K562 (cell line): ENCODE results near the gene TXN. TPM values are rescaled to one million over a fixed set of nuclear protein-coding genes. Genes with fewer than 3 reads are reported as not detected.

ENCODE experiments used
- ATAC-seq: fragments of 200-7000 bp; cut with Tn5 transposase; 3 replicates; pipeline ENCODE4 v1.9.1; 2020; ENCODE audit warnings: moderate library complexity
- BruUV-seq: library from RNA; stranded (reverse); fragments of 400-500 nt; replicated peaks from 2 replicates; lab custom pipeline; 2021; lab: Mats Ljungman, UMichigan
- CTCF ChIA-PET: fragments of 300-600 bp; formaldehyde crosslinking; extraction: SDS; loops from one replicate; lab custom pipeline; 2021; ENCODE audit warnings: low intra/inter-chr PET ratio; lab: Yijun Ruan, JAX
- POLR2A ChIA-PET: fragments of 300-600, 350-650 bp; sonication (Branson Sonifier 250); formaldehyde crosslinking; extraction: SDS; loops from one replicate; lab custom pipeline; 2021; ENCODE audit warnings: antibody characterized with exemption, inconsistent platforms; lab: Yijun Ruan, JAX
- DNase-seq, 4 experiments: peaks; one replicate each; pipeline versions ENCODE4 v3.0.0 to v3.0.0-alpha.2; 2011 to 2018; ENCODE audit warnings: low spot score in 3 of 4, mixed read lengths in 3 of 4; ENCODE audit errors: extremely low read depth in 1 of 4
- FAIRE-seq: peaks from 2 replicates; lab custom pipeline; 2011; peaks lifted over from hg19 to GRCh38; lab: Jason Lieb, UNC
- H2AFZ ChIP-seq: 2 replicates; pipeline ENCODE4 v1.6.0; 2011; ENCODE audit warnings: low read depth, low read length, control low read depth, inconsistent platforms
- H3K27ac ChIP-seq: fragments of 200-600 bp; 3 replicates; pipeline ENCODE4 v1.8.0; 2011; ENCODE audit warnings: low read depth, mild to moderate bottlenecking, control low read depth, inconsistent platforms, low read length, moderate library complexity, mixed read lengths; ENCODE audit errors: extremely low read depth
- H3K27me3 ChIP-seq, 2 experiments: fragments of 300-600 bp in 1 of 2; 2 replicates in 1 of 2; 3 replicates in 1 of 2; pipeline versions ENCODE4 v1.6.0 to v1.8.0; 2011; ENCODE audit warnings: inconsistent platforms in 2 of 2, low read length in 2 of 2, mild to moderate bottlenecking in 1 of 2, mixed read lengths in 1 of 2, moderate library complexity in 1 of 2; ENCODE audit not compliant: control insufficient read depth in 2 of 2, insufficient read depth in 2 of 2
- H3K36me3 ChIP-seq: fragments of 300-600 bp; 3 replicates; pipeline ENCODE4 v1.8.0; 2011; ENCODE audit warnings: mild to moderate bottlenecking, low read length, inconsistent platforms; ENCODE audit not compliant: control insufficient read depth, insufficient read depth
- H3K4me1 ChIP-seq, 2 experiments: fragments of 200-600 bp in 1 of 2; replicated peaks in 1 of 2; 2 replicates in 1 of 2; 3 replicates in 1 of 2; pipeline versions ENCODE4 v1.5.1 to v1.8.0; 2011; ENCODE audit warnings: inconsistent platforms in 2 of 2, low read length in 2 of 2, mild to moderate bottlenecking in 1 of 2, mixed read lengths in 1 of 2, moderate library complexity in 1 of 2; ENCODE audit not compliant: control insufficient read depth in 2 of 2, insufficient read depth in 2 of 2
- H3K4me2 ChIP-seq: 2 replicates; pipeline ENCODE4 v1.6.1; 2011; ENCODE audit warnings: low read length, control low read depth, inconsistent platforms, mixed read lengths; ENCODE audit not compliant: insufficient read depth
- H3K4me3 ChIP-seq: fragments of 200-600 bp; sonication (generic), shearing (Covaris generic); 2 replicates; pipeline ENCODE4 v1.5.1; 2016; ENCODE audit warnings: control low read depth, inconsistent platforms
- H3K79me2 ChIP-seq: fragments of 200-600 bp; 3 replicates; pipeline ENCODE4 v1.8.0; 2011; ENCODE audit warnings: low read length, inconsistent platforms; ENCODE audit not compliant: control insufficient read depth, insufficient read depth
- H3K9ac ChIP-seq, 2 experiments: 2 replicates each; pipeline versions ENCODE4 v1.6.0 to v1.6.1; 2011; ENCODE audit warnings: low read depth in 2 of 2, low read length in 2 of 2, control low read depth in 1 of 2, inconsistent platforms in 1 of 2, mild to moderate bottlenecking in 1 of 2, mixed read lengths in 1 of 2; ENCODE audit not compliant: insufficient read depth in 1 of 2
- H3K9me1 ChIP-seq: one replicate; pipeline ENCODE4 v1.6.0; 2011; ENCODE audit warnings: inconsistent platforms, mild to moderate bottlenecking, low read length, moderate library complexity; ENCODE audit not compliant: control insufficient read depth, insufficient read depth
- H3K9me3 ChIP-seq: replicated peaks from 2 replicates; pipeline ENCODE4 v1.5.1; 2011; ENCODE audit warnings: low read depth, low read length, inconsistent platforms; ENCODE audit not compliant: control insufficient read depth, insufficient read depth
- H4K20me1 ChIP-seq: replicated peaks from 2 replicates; pipeline ENCODE4 v1.6.1; 2011; ENCODE audit warnings: low read length, inconsistent platforms, mixed read lengths; ENCODE audit not compliant: control insufficient read depth, insufficient read depth
- CBX1 ChIP-seq: sonication (generic); IDR thresholded peaks from 2 replicates; pipeline ENCODE4 v1.6.1; 2016; ENCODE audit warnings: antibody characterized with exemption, low read depth, mild to moderate bottlenecking
- DMBX1 ChIP-seq: fragments of 250-450 bp; sonication (Bioruptor Pico); IDR thresholded peaks from 2 replicates; pipeline ENCODE4 v1.8.0; 2022; ENCODE audit warnings: inconsistent platforms, mild to moderate bottlenecking, moderate library complexity, borderline replicate concordance
- HDGF ChIP-seq: fragments of 450-650 bp; IDR thresholded peaks from 2 replicates; pipeline ENCODE4 v1.6.1; 2016
- HLTF ChIP-seq: fragments of 450-650 bp; IDR thresholded peaks from 2 replicates; pipeline ENCODE4 v1.6.1; 2016
- KDM4B ChIP-seq, 2 experiments: fragments of 450-650 bp in 1 of 2; sonication (generic) in 1 of 2; IDR thresholded peaks; 2 replicates each; pipeline ENCODE4 v1.6.1; 2016 to 2017; ENCODE audit warnings: borderline replicate concordance in 2 of 2, antibody characterized with exemption in 1 of 2, low read depth in 1 of 2, mild to moderate bottlenecking in 1 of 2
- LCOR ChIP-seq: sonication (generic); formaldehyde crosslinking; IDR thresholded peaks from 2 replicates; pipeline ENCODE4 v1.8.0; 2022; ENCODE audit warnings: mild to moderate bottlenecking, missing genetic modification reagents
- MIER1 ChIP-seq: fragments of 450-650 bp; IDR thresholded peaks from 2 replicates; pipeline ENCODE4 v1.6.1; 2016; ENCODE audit warnings: antibody characterized with exemption, mild to moderate bottlenecking, low read depth
- SAFB ChIP-seq: fragments of 200-400 bp; formaldehyde crosslinking; IDR thresholded peaks from 2 replicates; pipeline ENCODE4 v1.6.1; 2017; ENCODE audit warnings: low read depth, low read length, borderline replicate concordance
- SMAD1 ChIP-seq: fragments of 150-350 bp; IDR thresholded peaks from 2 replicates; pipeline ENCODE4 v1.6.1; 2014; ENCODE audit warnings: low read length, low read depth; ENCODE audit not compliant: partially characterized antibody
- SOX6 ChIP-seq: fragments of 450-650 bp; IDR thresholded peaks from 2 replicates; pipeline ENCODE4 v1.6.1; 2014; ENCODE audit warnings: mild to moderate bottlenecking
- SUPT5H ChIP-seq: fragments of 450-650 bp; IDR thresholded peaks from 2 replicates; pipeline ENCODE4 v1.6.1; 2016
- ZFP36 ChIP-seq: fragments of 150-350 bp; IDR thresholded peaks from 2 replicates; pipeline ENCODE4 v1.6.1; 2018; ENCODE audit warnings: low read length, low read depth; ENCODE audit not compliant: partially characterized antibody
- ZFX ChIP-seq: sonication (generic); formaldehyde crosslinking; IDR thresholded peaks from 2 replicates; pipeline ENCODE4 v1.8.0; 2022; ENCODE audit warnings: mild to moderate bottlenecking, missing genetic modification reagents, moderate library complexity
- WGBS: fragments of 100-300 bp; shearing (Covaris generic); methylation state at CpG from one replicate; pipeline ENCODE4 v1.1.6; 2016; ENCODE audit warnings: low coverage, mixed read lengths; ENCODE audit not compliant: insufficient coverage; ENCODE audit errors: missing lambda C conversion rate; 5-methylcytosine and 5-hydroxymethylcytosine counted together
- in situ Hi-C: fragments of 300-500 bp; cut with MboI; formaldehyde crosslinking; loops from 4 replicates; pipeline ENCODE4 v1.15.0; 2018; ENCODE audit warnings: inconsistent platforms, mixed read lengths
- intact Hi-C: fragments of 100-400 bp; cut with micrococcal nuclease; formaldehyde crosslinking; loops from 2 replicates; pipeline ENCODE4 v1.14.2; 2022
- polyA plus RNA-seq, 8 experiments: library from polyadenylated mRNA; depleted of rRNA in 4 of 8; stranded (reverse) in 5 of 8; unstranded in 3 of 8; fragments of >200 nt; fragmentation: Nextera tagmentation in 2 of 8; fragmentation: Illumina TruSeq in 1 of 8; extraction: Ambion mirVana in 2 of 8; extraction: Trizol in 1 of 8; gene quantifications; 2 replicates each; pipeline versions ENCODE4 v1.2.1 to v1.2.3, GENCODE V29; 2011 to 2014; ENCODE audit warnings: inconsistent platforms in 1 of 8, missing spikeins in 1 of 8
- total RNA-seq, 7 experiments: library from RNA; depleted of rRNA in 6 of 7; stranded (reverse); fragments of >200 nt in 6 of 7; fragmentation: Illumina TruSeq in 2 of 7; extraction: Trizol in 2 of 7; gene quantifications; 2 replicates each; pipeline versions ENCODE4 v1.2.1 to v1.2.3, GENCODE V29; 2011 to 2021; ENCODE audit warnings: low replicate concordance in 1 of 7
- TF ChIP-seq, protein P1 (sequence below): fragments of 450-650 bp; conservative IDR thresholded peaks from 2 replicates; pipeline ENCODE4 v1.6.1; 2016; ENCODE audit warnings: missing genetic modification characterization, low read depth, mild to moderate bottlenecking, missing compliant biosample characterization, moderate library complexity
- TF ChIP-seq, protein P2 (sequence below), 2 experiments: fragments of 450-650 bp; IDR thresholded peaks; 2 replicates each; pipeline ENCODE4 v1.6.1; 2016
- TF ChIP-seq, protein P3 (sequence below), 2 experiments: fragments of 250-450 bp in 1 of 2; fragments of 450-650 bp in 1 of 2; sonication (Bioruptor Pico) in 1 of 2; IDR thresholded peaks; 2 replicates each; pipeline versions ENCODE4 v1.6.1 to v1.8.0; 2016 to 2021; ENCODE audit warnings: mild to moderate bottlenecking in 2 of 2, moderate library complexity in 2 of 2, missing compliant biosample characterization in 1 of 2, missing genetic modification characterization in 1 of 2
- TF ChIP-seq, protein P4 (sequence below): fragments of 450-650 bp; formaldehyde crosslinking; IDR thresholded peaks from 2 replicates; pipeline ENCODE4 v1.4.0; 2022; ENCODE audit warnings: mild to moderate bottlenecking, moderate library complexity

The TXN gene
- total and polyA plus RNA-seq, 9 of the 15 experiments (the other 6 are each of a cell fraction or from before 2014, with no cell fraction given) = 272 to 1,596 (median 514) TPM

DNA sequence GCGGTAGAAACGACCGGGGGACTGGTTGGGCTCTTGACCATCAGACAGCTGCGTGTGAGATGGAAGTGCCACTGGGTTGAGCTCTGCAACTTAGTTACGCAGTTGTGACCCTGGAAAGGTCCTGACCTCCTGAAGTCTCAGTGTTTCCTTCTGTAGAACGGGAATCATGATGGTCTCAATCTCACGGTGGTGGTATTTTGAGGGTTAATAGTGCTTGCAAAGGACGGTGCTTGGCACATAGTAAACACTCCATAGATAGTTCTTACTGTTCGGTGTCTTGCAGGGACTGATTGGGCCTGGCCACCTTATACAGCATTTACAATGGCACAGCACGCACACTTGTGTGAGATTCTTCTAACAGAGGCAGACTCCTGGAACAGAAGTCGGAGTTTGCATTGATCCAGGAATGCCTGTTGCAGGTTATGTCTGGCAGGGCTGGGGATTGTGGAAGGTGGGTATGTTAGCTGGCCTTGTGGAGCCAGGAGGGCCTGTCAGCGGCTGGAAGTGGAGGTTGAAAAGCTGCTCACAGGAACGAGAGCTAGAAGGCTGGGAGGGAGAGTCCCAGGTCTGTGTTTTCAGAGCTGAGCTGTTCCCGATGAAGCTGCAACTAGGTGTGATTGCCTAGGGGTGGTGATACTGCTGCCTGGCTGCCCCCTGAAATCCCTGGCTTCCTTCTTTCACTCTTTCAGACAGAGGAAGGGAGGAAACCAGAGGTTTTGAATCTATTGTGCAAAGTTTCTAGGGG lies 962 bp upstream of the TXN start:
- FAIRE-seq (no peak), DNase-seq (peak in 1 of 4 experiments; percentile 38), ATAC-seq (peak; percentile 23)
- peaks cover 57% of the 10 kb centered on the region for H3K79me2 ChIP-seq
- H3K27me3 ChIP-seq = no peaks in the 10 kb centered on the region
- ChIA-PET POLR2A (interaction anchor here (0.5 to 6.3 kb wide), 18 partner anchors 9 to 1347 kb away, joined by 3 to 94 read pairs (median 4); partner anchors contain the start of gene ECPAS), CTCF (no interaction called here)
- no peaks in the 10 kb centered on the region for H3K9me3 ChIP-seq
- peak overlapping the region; percentile 93 to 97 for H3K9ac ChIP-seq
- peak overlapping the region; percentile 98 for H2AFZ ChIP-seq
- peak overlapping the region; percentile 94 for H3K4me2 ChIP-seq
- peaks cover 15 to 39% of the 10 kb centered on the region in 2 experiments for H3K4me1 ChIP-seq
- H3K27ac ChIP-seq = peak overlapping the region; percentile 97
- H3K36me3 ChIP-seq = peaks cover 15% of the 10 kb centered on the region; the same call in 2 of the 3 replicates
- peaks cover 30% of the 10 kb centered on the region for H4K20me1 ChIP-seq
- in situ Hi-C loops (no loop called here), intact Hi-C loops (loop anchor here (5.0 kb wide), 1 partner anchor 115 kb away; no protein-coding TSS in a partner anchor)
- H3K4me3 ChIP-seq = peak overlapping the region; percentile 91
- no peaks in the 10 kb centered on the region for H3K9me1 ChIP-seq
- BruUV-seq = TSS peak; percentile 92
- 5% methylated on average over 14 of the region's 14 CpGs for WGBS
- TF ChIP-seq MIER1 = 0 out of 2 replicates have a peak, but pooled peaks have one; percentile 53
- no peak for TF ChIP-seq SAFB
- 0 out of 2 replicates have a peak, but pooled peaks have one; percentile 25 for TF ChIP-seq HDGF
- TF ChIP-seq, protein P1, sequence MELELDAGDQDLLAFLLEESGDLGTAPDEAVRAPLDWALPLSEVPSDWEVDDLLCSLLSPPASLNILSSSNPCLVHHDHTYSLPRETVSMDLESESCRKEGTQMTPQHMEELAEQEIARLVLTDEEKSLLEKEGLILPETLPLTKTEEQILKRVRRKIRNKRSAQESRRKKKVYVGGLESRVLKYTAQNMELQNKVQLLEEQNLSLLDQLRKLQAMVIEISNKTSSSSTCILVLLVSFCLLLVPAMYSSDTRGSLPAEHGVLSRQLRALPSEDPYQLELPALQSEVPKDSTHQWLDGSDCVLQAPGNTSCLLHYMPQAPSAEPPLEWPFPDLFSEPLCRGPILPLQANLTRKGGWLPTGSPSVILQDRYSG (tag) = 0 out of 2 replicates have a peak, but pooled peaks have one; percentile 62
- peak; percentile 4 for TF ChIP-seq SMAD1
- peak; percentile 86; the same call in 1 of the 2 replicates for TF ChIP-seq CBX1
- 0 out of 2 replicates have a peak, but pooled peaks have one; percentile 0 for TF ChIP-seq SOX6
- TF ChIP-seq DMBX1 (CRISPR knock-in tag) = 0 out of 2 replicates have a peak, but pooled peaks have one; percentile 29
- TF ChIP-seq, protein P2, sequence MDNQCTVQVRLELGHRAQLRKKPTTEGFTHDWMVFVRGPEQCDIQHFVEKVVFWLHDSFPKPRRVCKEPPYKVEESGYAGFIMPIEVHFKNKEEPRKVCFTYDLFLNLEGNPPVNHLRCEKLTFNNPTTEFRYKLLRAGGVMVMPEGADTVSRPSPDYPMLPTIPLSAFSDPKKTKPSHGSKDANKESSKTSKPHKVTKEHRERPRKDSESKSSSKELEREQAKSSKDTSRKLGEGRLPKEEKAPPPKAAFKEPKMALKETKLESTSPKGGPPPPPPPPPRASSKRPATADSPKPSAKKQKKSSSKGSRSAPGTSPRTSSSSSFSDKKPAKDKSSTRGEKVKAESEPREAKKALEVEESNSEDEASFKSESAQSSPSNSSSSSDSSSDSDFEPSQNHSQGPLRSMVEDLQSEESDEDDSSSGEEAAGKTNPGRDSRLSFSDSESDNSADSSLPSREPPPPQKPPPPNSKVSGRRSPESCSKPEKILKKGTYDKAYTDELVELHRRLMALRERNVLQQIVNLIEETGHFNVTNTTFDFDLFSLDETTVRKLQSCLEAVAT (IDR thresholded peaks at IDR 0.05) = peak; percentile 48 to 68; a peak in 1 of 4 replicates
- peak; percentile 62; the same call in 1 of the 2 replicates for TF ChIP-seq SUPT5H
- no peak for TF ChIP-seq HLTF
- TF ChIP-seq ZFX (CRISPR knock-in tag) = peak; percentile 65
- TF ChIP-seq, protein P3, sequence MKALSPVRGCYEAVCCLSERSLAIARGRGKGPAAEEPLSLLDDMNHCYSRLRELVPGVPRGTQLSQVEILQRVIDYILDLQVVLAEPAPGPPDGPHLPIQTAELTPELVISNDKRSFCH (CRISPR knock-in tag; IDR thresholded peaks at IDR 0.05) = no peak
- TF ChIP-seq, protein P3 (tag; IDR thresholded peaks at IDR 0.05) = peak; percentile 39; the same call in 1 of the 2 replicates
- TF ChIP-seq LCOR (CRISPR knock-in tag) = 0 out of 2 replicates have a peak, but pooled peaks have one; percentile 7
- TF ChIP-seq ZFP36 = peak; percentile 13
- TF ChIP-seq, protein P4, sequence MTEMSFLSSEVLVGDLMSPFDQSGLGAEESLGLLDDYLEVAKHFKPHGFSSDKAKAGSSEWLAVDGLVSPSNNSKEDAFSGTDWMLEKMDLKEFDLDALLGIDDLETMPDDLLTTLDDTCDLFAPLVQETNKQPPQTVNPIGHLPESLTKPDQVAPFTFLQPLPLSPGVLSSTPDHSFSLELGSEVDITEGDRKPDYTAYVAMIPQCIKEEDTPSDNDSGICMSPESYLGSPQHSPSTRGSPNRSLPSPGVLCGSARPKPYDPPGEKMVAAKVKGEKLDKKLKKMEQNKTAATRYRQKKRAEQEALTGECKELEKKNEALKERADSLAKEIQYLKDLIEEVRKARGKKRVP (CRISPR knock-in tag) = peak; percentile 23; the same call in 1 of the 2 replicates
- no peak for TF ChIP-seq KDM4B (IDR thresholded peaks at IDR 0.05; ENCODE audit: borderline replicate concordance in 2 of 2, low read depth in 1 of 2)
